ENCODE data around the gene EFNB2. TPM values are rescaled to one million over a fixed set of nuclear protein-coding genes. Genes with fewer than 3 reads are reported as not detected.

The EFNB2 gene
- total and polyA plus RNA-seq, 2 of the 8 experiments (the other 6 are each of a cell fraction or from before 2014, with no cell fraction given): 8.2 to 12.0 TPM

DNA sequence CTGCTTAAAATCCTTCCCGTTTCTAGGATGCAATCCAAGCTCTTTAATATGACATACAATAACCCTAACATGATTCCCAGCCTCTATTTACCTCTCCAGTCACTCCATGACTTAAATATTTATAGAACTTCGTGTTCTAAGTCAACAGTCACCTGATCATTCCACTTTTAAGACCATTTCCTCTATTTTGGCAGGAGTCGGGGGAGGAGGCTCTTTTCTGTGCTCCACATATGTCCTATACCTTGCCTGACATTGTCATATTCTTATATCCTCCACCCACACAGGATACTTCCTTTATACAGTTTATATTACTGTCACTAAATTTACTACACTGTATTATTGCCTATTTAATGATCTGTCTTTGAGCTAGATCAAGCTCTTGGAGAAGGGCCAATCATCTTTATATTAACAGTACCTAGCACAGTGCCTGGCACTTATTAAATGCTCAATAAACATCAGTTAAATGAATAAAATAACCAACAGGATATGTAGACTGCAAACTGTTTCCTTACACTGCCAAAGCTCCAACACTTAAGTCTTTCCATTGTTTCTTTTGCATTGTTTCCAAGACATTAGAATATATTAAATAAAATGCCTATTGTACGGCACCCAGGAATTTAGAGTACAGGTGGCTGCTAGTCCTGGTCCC, 29.8 kb upstream of the EFNB2 start:
- H3K27me3 ChIP-seq (replicated peaks in 1 of 4; ENCODE audit: control insufficient read depth in 3 of 4, extremely low read depth in 1 of 4, insufficient read depth in 3 of 4, low read length in 3 of 4): no peaks in the 10 kb centered on the region
- H2AK5ac ChIP-seq (ENCODE audit: low read depth, low read length): no peak overlapping the region
- H4K5ac ChIP-seq (ENCODE audit: insufficient read length, low read depth, low read length): no peak overlapping the region
- ChIA-PET CTCF (ENCODE audit: partially characterized antibody) (interaction anchor here (0.7 to 1.7 kb wide), 6 partner anchors 29 to 578 kb away, joined by 3 to 4 read pairs (median 3); partner anchors contain the start of gene EFNB2), POLR2A (ENCODE audit: partially characterized antibody) (interaction anchor here (0.6 to 3.7 kb wide), 7 partner anchors 11 to 232 kb away, joined by 3 to 15 read pairs (median 5); partner anchors contain the start of gene EFNB2)
- H4K8ac ChIP-seq (ENCODE audit: extremely low read depth, insufficient read depth, low read length): no peak overlapping the region
- H3K18ac ChIP-seq (ENCODE audit: extremely low read depth, low read length): no peak overlapping the region
- peaks cover 6 to 20% (median 15%) of the 10 kb centered on the region in 4 experiments; a peak in 6 of 7 replicates for H3K4me1 ChIP-seq (replicated peaks in 1 of 4; ENCODE audit: control insufficient read depth in 3 of 4, insufficient read depth in 4 of 4, low read length in 3 of 4)
- WGBS, 2 experiments (ENCODE audit: extremely low coverage in 1 of 2, insufficient coverage in 1 of 2, insufficient read length in 1 of 2, insufficient replicate concordance in 2 of 2, low coverage in 1 of 2, low lambda C conversion rate in 2 of 2, missing lambda C conversion rate in 1 of 2): 67% methylated on average over 4 of the region's 4 CpGs; no CpG with 5 or more reads in 1 of the 2 experiments
- no peaks in the 10 kb centered on the region for H3K36me3 ChIP-seq (ENCODE audit: control insufficient read depth in 2 of 4, insufficient read depth in 4 of 4, low read length in 3 of 4)
- DNase-seq (ENCODE audit: low read depth in 1 of 2, low spot score in 2 of 2) (no peak), FAIRE-seq (no peak)
- H4K91ac ChIP-seq (replicated peaks; ENCODE audit: insufficient read length, low read length): no peak overlapping the region
- peaks cover 69 to 86% of the 10 kb centered on the region in 2 experiments for H3K79me2 ChIP-seq (ENCODE audit: control insufficient read depth in 1 of 2, insufficient read depth in 2 of 2, low read length in 2 of 2)
- peaks cover 6% of the 10 kb centered on the region for H3K23me2 ChIP-seq (ENCODE audit: low read depth, low read length)
- H3K27ac ChIP-seq (ENCODE audit: low read depth, low read length): no peak overlapping the region
- H2BK5ac ChIP-seq (ENCODE audit: low read depth, low read length): no peak overlapping the region
- H2BK20ac ChIP-seq (ENCODE audit: low read length): no peak overlapping the region
- no peak for TF ChIP-seq GTF2F1 (IDR thresholded peaks at IDR 0.05; ENCODE audit: borderline replicate concordance, low read depth, low read length)
- no peak overlapping the region for H3K56ac ChIP-seq (replicated peaks; ENCODE audit: insufficient read length, low read depth, low read length)
- peaks cover 32 to 53% of the 10 kb centered on the region in 2 experiments for H4K20me1 ChIP-seq (replicated peaks in 1 of 2; ENCODE audit: control insufficient read depth in 1 of 2, insufficient read depth in 2 of 2, low read length in 2 of 2)
- no peak overlapping the region for H2BK15ac ChIP-seq (ENCODE audit: low read length)
- H3K79me1 ChIP-seq (ENCODE audit: low read depth, low read length): no peaks in the 10 kb centered on the region
- H2BK120ac ChIP-seq (replicated peaks; ENCODE audit: low read depth, low read length): no peak overlapping the region
- no peak overlapping the region for H2AFZ ChIP-seq (ENCODE audit: low read length)
- H3K4me2 ChIP-seq (ENCODE audit: insufficient read depth in 1 of 2, low read depth in 2 of 2, low read length in 2 of 2): peak overlapping the region; percentile 63 to 83
- H3K14ac ChIP-seq (ENCODE audit: insufficient read length): no peak overlapping the region
- H3K4me3 ChIP-seq (ENCODE audit: extremely low read depth in 1 of 4, insufficient read depth in 2 of 4, low read depth in 3 of 4, low read length in 4 of 4): peak overlapping the region in 3 of 4 experiments; percentile 93 to 98 (median 95); a peak in 3 of 8 replicates
- no peak overlapping the region for H3K4ac ChIP-seq (replicated peaks; ENCODE audit: insufficient read length, low read depth, low read length)
- H2BK12ac ChIP-seq (ENCODE audit: low read depth, low read length): no peak overlapping the region
- peak overlapping the region in 1 of 4 experiments; percentile 31; a peak in 1 of 7 replicates for H3K9ac ChIP-seq (replicated peaks in 1 of 4; ENCODE audit: extremely low read depth in 1 of 4, low read depth in 3 of 4, low read length in 3 of 4)
- H3K9me3 ChIP-seq (ENCODE audit: insufficient read depth in 2 of 2, low read depth in 1 of 2, low read length in 1 of 2): no peaks in the 10 kb centered on the region
- H3K23ac ChIP-seq (ENCODE audit: insufficient read length): no peak overlapping the region

Measured in H1 (cell line).